Measurements from ENCODE around the gene ERCC6L.

Gene ERCC6L

GRCh38 chrX:72238721-72239475 lies at the start of gene ERCC6L:
Gene ERCC6L (minus strand): TSS chrX:72239027. CDS start chrX:72238911, 116 bp downstream.
- DNase-seq: peak; percentile 4

GRCh38 chrX:72282302-72282701 lies 43.5 kb upstream of the ERCC6L start:
- no peak for DNase-seq

GRCh38 chrX:72280321-72280845 lies 41.6 kb upstream of the ERCC6L start:
- DNase-seq: no peak

GRCh38 chrX:72276478-72276953 lies 37.7 kb upstream of the ERCC6L start:
- no peak for DNase-seq

- DNase-seq: no peak
Measured at GRCh38 chrX:72274526-72274925, 35.7 kb upstream of the ERCC6L start.

GRCh38 chrX:72273718-72274117 lies 34.9 kb upstream of the ERCC6L start:
- no peak for DNase-seq

GRCh38 chrX:72272868-72273267 lies 34.0 kb upstream of the ERCC6L start:
- no peak for DNase-seq

- no peak for DNase-seq
Measured at GRCh38 chrX:72271812-72272211, 33.0 kb upstream of the ERCC6L start.

GRCh38 chrX:72271091-72271788 lies 32.4 kb upstream of the ERCC6L start:
- no peak for DNase-seq

GRCh38 chrX:72270316-72270866 lies 31.6 kb upstream of the ERCC6L start:
- no peak for DNase-seq

GRCh38 chrX:72269671-72270251 lies 30.9 kb upstream of the ERCC6L start:
- DNase-seq: no peak

- no peak for DNase-seq
Measured at GRCh38 chrX:72268597-72269365, 30.0 kb upstream of the ERCC6L start.

- DNase-seq: no peak
Measured at GRCh38 chrX:72265263-72265662, 26.4 kb upstream of the ERCC6L start.

GRCh38 chrX:72262077-72262476 lies 23.2 kb upstream of the ERCC6L start:
- DNase-seq: peak; percentile 55

- no peak for DNase-seq
Measured at GRCh38 chrX:72260448-72260847, 21.6 kb upstream of the ERCC6L start.

GRCh38 chrX:72258174-72258573 lies 19.3 kb upstream of the ERCC6L start:
- no peak for DNase-seq

- DNase-seq: no peak
Measured at GRCh38 chrX:72255864-72256263, 17.0 kb upstream of the ERCC6L start.

GRCh38 chrX:72255445-72255844 lies 16.6 kb upstream of the ERCC6L start:
- DNase-seq: peak; percentile 41

- peak; percentile 11 for DNase-seq
Measured at GRCh38 chrX:72254816-72255215, 16.0 kb upstream of the ERCC6L start.

- no peak for DNase-seq
Measured at GRCh38 chrX:72253686-72254085, 14.9 kb upstream of the ERCC6L start.

GRCh38 chrX:72247206-72247942 lies 8.5 kb upstream of the ERCC6L start:
- peak; percentile 59 for DNase-seq

Data from NCI-H2029 treated with DMSO at 0.1 percent for 48 hours (cell line).